Measurements from ENCODE around the gene OR2L8.
"Not testable (repeated sequence)": the region's sequence is repeated elsewhere in the genome, so short reads cannot be mapped to it uniquely, and the experiment has no call there.

Gene OR2L8

DNA sequence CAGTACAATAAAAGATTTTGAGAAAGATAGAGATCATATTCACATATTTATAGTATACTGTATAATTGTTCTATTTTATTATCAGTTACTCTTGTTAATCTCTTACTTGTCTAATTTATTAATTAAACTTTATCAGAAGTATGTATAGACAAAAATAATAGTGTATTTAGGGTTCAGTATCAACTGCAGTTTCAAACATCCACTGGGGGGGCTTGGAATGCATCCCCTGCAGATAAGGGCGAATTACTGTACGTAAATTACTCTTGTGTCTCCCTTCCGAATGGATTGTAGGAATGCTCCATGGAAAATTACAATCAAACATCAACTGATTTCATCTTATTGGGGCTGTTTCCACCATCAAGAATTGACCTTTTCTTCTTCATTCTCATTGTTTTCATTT, at the start of gene OR2L8:
TSS of gene OR2L8 (plus strand) at position 301 of the 400 bp plus-strand sequence. CDS start at position 301, 0 bp downstream.
- no peak for DNase-seq

GRCh38 chr1:247904122-247904521, 44.5 kb upstream of the OR2L8 start:
- DNase-seq = no peak

DNA sequence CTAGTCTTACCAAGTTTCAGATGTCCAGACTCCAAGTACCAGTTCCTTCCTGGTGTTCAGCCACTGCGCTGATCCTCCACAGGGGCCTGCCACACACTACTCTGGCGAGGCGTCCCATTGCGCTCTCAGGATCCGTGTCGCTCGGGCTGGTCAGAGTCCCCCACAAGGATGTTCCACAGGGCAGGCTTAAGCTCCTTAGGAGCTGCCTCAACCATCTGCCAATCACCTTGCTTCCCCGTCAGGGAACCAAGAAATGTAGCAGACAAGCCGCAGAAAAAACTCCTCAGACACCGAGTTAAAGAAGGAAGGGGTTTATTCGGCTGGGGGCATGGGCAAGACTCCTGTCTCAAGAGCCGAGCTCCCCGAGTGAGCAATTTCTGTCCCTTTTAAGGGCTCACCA, 43.5 kb upstream of the OR2L8 start:
- DNase-seq = no peak

GRCh38 chr1:247905910-247906503, 42.7 kb upstream of the OR2L8 start:
- no peak for DNase-seq

DNA sequence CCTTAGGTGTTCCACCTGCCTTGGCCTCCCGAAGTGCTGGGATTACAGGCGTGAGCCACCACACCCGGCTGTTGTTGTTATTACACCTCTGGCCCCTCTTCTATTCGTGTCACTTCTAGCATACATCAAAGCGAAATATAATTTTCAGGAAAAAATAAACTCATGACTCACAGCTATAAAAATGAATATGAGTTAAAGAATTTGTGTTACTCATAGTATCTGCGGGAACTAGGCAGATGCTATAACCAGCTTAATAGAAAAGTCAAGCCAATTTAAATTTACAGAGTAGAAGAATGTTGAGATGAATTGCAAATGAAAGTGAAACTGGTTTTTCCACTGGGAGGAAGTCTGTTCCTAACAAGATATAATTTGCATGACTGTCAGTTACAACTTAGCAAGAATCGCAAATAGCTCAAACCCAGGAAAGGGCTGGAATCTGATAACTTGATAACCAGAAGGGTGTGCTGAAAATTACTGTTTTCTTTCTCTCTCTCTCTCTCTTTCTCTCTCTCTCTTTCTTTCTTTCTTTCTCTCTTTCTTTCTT, 42.1 kb upstream of the OR2L8 start:
- DNase-seq = no peak

DNA sequence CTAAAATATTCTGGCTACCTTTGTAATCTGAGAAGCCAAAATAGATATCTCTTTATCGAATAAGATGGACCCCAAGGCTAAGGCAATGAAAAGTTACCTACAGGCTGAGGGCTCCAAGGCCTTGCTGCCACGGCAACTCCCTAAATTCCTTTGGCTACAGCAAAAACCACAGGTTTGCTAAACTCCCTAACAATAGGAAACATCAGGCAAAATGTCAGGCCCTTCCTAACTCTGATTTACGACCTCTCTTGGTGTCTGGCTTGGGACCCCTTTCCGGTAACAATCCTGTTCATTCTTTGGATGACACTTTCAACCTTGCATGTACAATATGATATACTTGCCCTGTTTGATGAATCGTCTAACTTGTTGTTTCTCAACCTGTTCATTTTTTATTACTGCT, 39.9 kb upstream of the OR2L8 start:
- no peak for DNase-seq

DNA sequence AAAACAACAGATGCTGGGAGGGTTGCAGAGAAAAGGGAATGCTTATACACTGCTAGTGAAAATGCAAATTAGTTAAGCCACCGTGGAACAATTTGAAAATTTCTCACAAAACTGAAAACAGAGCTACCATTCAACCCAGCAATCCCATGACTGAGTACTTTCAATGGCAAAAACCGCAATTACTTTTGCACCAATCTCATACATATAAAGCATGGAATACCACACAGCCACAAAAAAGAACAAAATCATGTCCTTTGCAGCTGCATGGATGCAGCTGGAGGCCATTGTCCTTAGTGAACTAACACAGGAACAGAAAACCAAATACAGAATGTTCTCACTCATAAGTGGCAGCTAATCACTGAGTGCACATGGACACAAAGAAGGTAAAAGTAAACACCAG, 34.9 kb upstream of the OR2L8 start:
- DNase-seq = no peak

DNA sequence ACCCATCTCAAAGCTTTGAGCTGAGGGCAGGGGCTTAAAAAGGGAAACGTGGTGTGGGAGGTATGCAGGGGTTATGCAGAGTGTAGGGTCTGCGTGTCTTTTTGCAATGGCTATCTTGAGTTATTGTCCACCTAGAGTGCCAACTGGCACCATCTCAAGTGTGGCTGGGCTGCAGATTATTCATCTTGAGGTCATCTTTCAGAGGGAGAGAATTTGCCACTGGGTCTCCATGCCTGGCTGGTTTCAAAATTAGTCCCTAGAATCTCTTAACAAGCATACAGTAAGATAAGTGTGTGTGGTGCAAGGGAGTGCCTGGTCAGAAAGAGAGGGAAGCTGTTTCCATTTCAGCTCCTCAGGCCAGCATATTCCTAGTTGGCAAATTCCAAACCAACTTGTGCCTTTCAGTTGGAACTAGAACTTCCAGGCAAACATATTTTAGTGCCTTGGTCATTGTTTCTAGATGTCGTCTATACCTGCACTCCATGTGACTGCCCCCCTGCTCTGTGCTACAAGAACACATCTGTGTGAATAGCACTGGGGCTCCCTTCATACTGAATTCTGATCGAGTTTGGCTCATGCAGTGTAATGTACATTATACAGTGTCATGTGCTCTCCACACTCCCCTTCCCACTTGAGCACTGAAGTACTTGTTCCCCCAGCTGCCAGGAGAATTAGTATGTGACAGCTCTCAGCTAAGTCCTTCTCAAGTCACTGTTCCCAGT, 33.6 kb upstream of the OR2L8 start:
- no peak for DNase-seq

DNA sequence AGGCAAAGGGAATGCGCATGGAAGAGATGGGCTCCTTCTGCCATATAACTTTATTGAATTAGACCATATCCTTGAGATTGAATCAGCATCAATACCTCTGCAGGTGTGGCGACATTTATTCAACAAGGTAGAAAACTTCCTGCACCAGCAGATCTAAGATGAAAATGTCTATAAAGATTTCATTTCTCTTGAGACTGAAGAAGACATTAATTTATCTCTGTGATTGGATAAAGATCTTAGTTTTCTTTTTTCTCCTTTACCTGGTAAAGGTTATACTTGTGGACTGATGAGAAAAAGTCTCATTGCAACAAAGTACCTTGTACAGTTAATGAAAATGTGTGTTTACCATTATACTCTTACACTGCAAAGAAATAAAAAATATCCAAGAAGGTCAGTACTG, 28.7 kb upstream of the OR2L8 start, which contains the start of gene OR2T8:
TSS of gene OR2T8 (plus strand) at position 301 of the 400 bp plus-strand sequence. CDS start 766 bp downstream, outside the sequence.
- no peak for DNase-seq

GRCh38 chr1:247923941-247924340, 24.7 kb upstream of the OR2L8 start:
- no peak for DNase-seq

DNA sequence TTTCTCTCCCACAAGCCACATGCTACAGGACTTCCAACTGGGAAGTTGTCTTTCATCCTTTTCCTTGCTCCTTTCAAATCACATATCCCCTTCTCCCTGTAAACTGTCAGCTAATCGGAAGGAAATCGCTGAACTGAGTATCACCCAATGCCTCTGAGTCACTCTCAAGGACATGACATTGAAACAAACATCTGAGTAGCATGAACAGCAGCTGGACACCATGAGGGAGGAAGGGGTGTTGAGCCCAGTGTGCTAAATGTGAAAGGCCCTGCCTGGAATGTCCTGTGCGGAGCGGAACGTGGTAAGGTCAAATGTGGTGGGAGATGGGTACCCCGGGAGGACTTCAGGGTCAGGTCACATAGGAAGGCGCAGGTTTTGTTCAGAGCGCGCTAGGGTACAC, 23.8 kb upstream of the OR2L8 start, which contains the start of gene OR2AJ1:
TSS of gene OR2AJ1 (plus strand) at position 22 of the 400 bp plus-strand sequence. CDS start 8,880 bp downstream, outside the sequence.
- no peak for DNase-seq

- no peak for DNase-seq
Observed at GRCh38 chr1:247933989-247934388, 14.7 kb upstream of the OR2L8 start.

GRCh38 chr1:247935781-247936180, 12.9 kb upstream of the OR2L8 start:
- DNase-seq = no peak

DNA sequence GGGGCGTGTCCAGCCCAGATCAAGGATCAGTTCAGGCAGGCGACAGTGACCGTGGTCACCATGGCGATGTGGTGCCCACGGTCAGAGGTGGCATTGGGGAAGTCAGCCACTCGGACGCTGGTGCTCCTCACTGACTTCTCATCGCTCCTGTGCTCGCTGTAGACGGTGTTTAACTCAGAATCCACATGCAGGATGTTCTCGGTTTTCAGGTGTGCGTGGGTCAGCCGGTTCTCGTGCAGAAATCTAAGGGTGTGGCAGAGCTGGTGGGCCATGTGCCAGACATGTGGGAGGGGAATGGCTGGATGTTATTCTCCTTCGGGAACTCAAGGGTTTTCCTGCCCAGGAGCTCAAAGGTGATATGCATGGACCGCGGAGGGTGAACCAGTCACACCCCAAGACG, 12.2 kb upstream of the OR2L8 start:
- no peak for DNase-seq

DNA sequence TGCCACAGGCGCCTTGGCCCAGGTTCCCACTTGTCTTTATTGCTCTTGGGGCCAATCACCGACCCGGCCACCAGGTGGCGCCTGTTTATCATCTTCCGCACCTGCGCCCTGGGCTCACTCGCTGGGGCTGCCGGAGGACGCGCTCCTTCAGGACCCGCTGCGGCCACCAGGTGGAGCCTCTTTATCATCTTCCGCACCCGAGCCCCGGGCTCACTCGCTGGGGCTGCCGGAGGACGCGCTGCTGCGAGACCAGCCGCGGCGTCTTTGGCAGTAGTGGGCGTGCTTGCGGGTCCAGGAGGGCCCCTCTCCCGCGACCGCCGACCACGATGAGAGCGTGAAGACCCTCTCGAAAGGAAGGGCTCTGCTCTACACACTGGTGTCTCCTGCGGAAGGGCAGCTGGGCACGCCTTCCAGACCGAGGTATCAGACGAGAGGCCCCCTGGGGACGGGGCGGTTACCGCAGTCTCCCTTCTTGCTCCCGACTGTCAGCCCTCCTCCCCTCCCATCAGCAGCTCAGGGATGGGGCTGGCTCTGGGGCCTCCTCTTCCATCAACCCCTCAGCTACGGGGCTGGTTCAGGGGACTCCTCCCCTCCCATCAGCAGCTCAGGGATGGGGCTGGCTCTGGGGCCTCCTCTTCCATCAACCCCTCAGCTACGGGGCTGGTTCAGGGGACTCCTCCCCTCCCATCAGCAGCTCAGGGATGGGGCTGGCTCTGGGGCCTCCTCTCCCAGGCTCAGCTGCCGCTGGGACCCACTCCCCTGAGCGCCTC, 11.5 kb upstream of the OR2L8 start:
- DNase-seq = not testable (repeated sequence)

GRCh38 chr1:247942624-247943023, 6.0 kb upstream of the OR2L8 start:
- no peak for DNase-seq

DNA sequence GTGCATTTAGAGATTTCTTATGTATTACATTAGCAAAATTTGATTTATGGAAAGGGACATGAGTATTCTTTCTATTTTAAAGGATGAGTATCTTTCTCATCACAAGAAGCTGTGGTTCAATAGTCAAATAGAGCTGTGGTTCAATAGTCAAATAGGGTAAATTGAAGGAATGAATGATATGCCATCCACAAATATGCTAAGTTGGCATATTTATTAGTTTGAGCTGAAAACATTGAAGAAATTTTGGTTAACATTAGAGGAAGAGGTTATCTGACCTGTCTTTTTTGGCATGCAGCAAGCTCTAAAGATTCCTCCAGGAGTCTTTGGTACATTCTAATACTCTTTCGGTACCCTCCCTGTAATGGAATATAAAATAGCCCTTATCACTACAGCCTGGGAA, 4.8 kb downstream of the OR2L8 start:
- DNase-seq = no peak

- no peak for DNase-seq
Observed at GRCh38 chr1:247961791-247962190, 13.1 kb downstream of the OR2L8 start.

DNA sequence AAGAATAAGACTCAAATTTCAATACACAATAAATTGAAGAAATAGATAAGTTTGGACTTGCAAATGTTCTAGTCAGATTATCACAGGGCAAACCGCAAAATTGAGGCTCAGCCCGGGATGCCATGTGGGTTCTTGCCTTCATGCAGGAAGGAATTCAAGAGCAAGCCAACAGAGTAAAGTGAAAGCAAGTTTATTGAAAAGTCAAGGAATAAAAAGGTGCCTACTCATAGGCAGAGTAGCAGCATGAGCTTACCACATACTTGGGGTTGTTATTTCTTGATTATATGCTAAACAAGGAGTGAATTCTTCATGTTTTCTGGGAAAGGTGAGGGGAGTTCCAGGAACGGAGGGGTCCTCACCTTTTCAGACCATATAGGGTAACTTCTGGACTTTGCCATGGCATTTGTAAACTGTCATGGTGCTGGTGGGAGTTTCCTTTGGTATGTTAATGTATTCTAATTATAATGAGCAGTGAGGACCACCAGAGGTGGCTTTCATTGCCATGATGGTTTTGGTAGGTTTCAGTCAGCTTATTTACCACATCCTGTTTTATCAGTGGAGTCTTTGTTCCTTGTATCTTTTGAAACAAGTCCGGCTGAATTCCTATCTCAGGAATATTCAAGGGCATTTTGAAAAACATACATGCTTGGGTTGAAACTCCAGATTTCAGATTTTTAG, 14.4 kb downstream of the OR2L8 start:
- no peak for DNase-seq

DNA sequence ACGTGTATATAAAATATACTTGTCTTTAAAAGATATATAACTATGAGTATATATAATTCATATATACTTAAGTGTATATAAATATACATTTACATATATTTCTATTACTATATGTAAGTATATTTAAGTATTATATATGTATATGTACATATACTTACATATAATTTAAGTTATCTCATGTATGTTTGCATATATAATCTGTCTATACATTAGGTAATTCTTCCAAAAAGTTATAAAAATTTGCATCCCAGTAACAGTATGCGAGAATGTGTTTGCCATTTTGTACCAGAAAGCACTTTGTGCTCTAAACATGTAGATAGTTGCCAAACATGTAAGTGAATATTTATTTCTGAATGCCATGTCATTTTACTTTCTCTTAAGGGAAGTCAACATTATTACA, 16.3 kb downstream of the OR2L8 start, which contains the start of gene OR2AK2:
TSS of gene OR2AK2 (plus strand) at position 301 of the 400 bp plus-strand sequence. CDS start 144 bp downstream, outside the sequence.
- no peak for DNase-seq

DNA sequence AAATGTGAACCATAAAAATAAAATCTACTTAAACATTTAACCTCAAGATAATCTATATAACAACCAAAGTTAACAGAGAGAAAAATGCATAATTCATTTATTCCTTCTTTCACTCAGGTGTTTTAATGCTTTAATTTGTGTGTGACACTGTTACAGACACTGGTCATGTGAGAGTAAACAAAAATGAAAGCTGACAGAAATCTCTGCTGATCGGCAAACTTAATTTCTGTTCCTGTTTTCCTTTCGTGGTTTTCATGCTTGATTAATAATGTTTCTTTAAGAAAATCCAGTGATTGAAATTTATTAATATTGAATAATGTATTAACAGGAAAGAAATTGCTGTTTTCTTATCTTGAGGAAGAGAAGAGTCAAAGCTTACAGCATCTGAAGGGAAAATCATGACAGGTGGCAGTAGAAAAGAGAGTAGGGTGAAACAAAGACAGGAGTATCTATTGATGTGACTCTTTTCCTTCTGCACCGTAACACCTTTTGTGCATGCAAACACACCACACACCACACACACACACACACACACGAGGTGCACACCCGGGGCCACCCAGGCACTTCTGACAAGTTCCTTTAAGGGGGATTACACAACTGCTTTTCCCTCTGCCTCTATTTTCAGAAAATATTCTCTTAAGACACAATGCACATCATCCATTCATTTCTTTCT, 18.0 kb downstream of the OR2L8 start:
- no peak for DNase-seq

DNA sequence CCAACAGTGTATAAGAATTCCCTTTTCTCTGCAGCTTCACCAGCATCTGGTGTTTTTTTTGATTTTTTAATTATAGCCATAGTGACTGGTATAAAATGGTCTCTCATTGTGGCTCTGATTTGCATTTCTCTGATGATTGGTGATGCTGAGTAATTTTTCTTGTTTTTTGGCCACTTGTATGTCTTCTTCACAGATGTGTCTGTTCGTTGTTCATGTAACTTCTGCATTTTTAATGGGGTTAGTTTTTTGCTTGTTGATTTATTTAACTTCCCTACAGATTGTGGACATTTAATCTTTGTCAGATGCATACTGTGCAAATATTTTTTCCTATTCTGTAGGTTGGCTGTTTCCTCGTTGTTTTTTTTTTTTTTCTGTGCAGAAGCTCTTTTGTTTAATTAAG, 44.3 kb downstream of the OR2L8 start:
- DNase-seq = no peak
